ENCODE measurements around the gene CD81.

CD81 gene

DNA sequence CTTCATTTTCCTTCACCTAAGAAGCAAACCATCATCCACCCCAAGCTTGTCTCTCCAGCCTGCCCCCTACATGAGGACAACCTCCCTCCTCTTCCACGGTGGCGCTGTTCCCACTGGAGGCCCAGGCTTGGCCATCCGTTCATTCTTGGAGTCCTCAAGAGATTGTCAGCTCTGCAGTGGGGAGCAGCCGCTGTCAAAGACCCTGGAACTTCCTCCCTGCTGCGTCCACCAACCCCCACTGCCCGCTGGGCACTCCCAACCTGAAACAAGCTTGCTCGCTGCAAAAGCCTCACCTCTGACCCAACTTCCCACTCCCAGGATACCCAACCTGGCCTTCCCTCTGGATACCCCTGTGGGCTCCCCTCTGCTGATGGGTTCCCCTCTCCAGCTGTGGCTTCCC is 10.4 kb upstream of the CD81 start:
- no peak overlapping the region for H3K4me3 ChIP-seq (ENCODE audit: low read depth, low read length)
- TF ChIP-seq, protein P1, sequence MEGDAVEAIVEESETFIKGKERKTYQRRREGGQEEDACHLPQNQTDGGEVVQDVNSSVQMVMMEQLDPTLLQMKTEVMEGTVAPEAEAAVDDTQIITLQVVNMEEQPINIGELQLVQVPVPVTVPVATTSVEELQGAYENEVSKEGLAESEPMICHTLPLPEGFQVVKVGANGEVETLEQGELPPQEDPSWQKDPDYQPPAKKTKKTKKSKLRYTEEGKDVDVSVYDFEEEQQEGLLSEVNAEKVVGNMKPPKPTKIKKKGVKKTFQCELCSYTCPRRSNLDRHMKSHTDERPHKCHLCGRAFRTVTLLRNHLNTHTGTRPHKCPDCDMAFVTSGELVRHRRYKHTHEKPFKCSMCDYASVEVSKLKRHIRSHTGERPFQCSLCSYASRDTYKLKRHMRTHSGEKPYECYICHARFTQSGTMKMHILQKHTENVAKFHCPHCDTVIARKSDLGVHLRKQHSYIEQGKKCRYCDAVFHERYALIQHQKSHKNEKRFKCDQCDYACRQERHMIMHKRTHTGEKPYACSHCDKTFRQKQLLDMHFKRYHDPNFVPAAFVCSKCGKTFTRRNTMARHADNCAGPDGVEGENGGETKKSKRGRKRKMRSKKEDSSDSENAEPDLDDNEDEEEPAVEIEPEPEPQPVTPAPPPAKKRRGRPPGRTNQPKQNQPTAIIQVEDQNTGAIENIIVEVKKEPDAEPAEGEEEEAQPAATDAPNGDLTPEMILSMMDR (IDR thresholded peaks at IDR 0.05; ENCODE audit: low read depth, low read length), result no peak
- TF ChIP-seq, protein P2, sequence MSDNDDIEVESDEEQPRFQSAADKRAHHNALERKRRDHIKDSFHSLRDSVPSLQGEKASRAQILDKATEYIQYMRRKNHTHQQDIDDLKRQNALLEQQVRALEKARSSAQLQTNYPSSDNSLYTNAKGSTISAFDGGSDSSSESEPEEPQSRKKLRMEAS (IDR thresholded peaks at IDR 0.05; ENCODE audit: low read depth, low read length), result no peak
- TF ChIP-seq MYC (IDR thresholded peaks at IDR 0.05; ENCODE audit: low read depth, low read length) (no peak), POLR2A (IDR thresholded peaks at IDR 0.05; ENCODE audit: extremely low read depth, insufficient read length) (no peak)
- DNase-seq (ENCODE audit: low read depth), result no peak

DNA sequence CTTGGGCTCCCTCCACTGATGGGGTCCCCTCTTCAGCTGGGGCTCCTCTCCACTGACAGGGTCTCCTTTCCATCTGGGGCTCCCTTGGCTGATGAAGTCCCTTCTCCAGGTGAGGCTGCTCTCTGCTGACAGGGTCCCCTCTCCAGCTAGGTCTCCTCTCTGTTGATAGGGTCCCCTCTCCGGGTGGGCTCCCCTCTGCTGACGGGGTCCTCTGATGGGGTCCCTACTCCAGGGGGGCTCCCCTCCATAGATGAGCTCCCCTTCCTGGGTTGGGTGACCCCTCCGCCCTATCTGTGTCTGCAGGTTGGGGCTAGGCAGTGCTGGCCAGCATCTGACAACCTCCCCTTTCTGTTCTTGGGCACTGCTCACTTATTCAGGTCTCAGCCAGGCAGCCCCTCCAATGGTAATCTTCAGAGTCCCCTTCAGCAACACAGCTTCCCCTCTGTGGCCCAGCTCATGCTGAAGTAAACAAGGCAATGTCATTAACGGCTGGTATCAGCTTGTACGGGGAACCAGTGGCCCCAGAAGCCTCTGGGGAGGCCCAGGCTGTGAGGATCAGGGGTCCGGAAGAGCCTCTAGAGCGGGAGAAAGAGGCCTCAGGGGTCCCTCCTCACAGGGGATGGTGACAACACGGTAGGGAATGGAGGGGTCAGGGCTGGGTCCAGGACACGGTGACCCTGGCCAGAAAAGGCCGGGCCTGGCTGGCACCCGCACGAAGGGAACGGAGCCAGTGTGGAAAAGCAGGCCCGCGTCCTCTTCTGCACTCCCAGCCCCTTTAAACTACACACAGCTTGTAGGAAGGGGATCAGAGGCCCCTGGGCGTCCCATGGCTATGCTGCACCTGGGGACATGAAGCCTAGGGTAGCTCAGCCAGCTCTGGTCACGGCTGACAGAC is 9.6 kb upstream of the CD81 start:
- TF ChIP-seq MYC (IDR thresholded peaks at IDR 0.05; ENCODE audit: low read depth, low read length) (no peak), POLR2A (IDR thresholded peaks at IDR 0.05; ENCODE audit: extremely low read depth, insufficient read length) (no peak)
- TF ChIP-seq, protein P1 (IDR thresholded peaks at IDR 0.05; ENCODE audit: low read depth, low read length), result no peak
- TF ChIP-seq, protein P2 (IDR thresholded peaks at IDR 0.05; ENCODE audit: low read depth, low read length), result no peak
- H3K4me3 ChIP-seq (ENCODE audit: low read depth, low read length), result no peak overlapping the region
- no peak for DNase-seq (ENCODE audit: low read depth)

DNA sequence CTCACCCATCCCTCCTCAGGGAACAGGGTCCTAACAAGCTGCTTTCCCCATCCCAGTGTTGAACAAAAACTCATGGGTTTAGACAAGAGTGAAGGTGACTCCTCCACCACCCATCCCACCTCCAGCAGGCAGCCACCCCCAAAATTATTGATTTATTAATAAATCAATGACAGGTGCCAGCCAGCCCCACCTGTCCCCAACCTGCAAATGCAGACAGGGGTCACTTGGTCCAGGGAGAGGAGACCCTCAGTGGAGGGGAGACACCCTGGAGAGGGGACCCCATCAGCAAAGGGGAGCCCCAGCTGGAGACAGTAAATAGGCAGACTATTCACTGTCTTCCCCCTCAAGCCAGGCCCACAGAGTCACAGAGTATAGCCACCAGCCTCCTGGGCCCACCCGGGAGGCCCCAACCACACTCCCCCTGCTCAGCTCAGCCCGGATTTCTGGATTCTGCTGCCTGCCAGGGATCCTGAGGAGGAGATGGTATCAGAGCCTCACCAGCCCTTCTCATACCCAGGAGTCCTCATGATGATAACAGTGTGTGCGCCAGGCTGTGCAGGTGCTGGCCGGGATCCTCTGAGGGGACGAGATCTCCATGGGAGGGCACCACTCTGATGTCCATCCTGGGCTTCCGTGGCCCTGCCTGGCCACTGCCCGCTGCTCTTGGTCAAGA is 8.8 kb upstream of the CD81 start:
- no peak overlapping the region for H3K4me3 ChIP-seq (ENCODE audit: low read depth, low read length)
- DNase-seq (ENCODE audit: low read depth), result no peak
- TF ChIP-seq POLR2A (IDR thresholded peaks at IDR 0.05; ENCODE audit: extremely low read depth, insufficient read length), result no peak

DNA sequence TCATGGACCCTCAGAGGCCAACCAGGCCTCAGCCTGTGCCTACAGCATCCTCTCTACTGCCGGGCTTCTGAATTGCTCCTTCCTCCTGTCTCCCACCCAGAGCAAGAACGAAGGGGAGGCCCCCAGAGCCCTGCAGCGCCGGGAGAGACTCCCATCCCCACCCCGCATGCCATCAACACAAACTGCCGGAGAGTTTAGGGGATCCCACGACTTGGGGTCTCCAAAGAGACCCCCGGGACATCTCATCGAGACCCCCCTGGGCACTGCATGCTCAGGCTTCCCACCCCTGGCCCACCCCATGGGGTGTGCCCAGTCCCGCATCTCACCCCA is 8.3 kb upstream of the CD81 start:
- TF ChIP-seq, protein P2 (IDR thresholded peaks at IDR 0.05; ENCODE audit: low read depth, low read length), result no peak
- TF ChIP-seq MYC (IDR thresholded peaks at IDR 0.05; ENCODE audit: low read depth, low read length) (no peak), POLR2A (IDR thresholded peaks at IDR 0.05; ENCODE audit: extremely low read depth, insufficient read length) (no peak)
- TF ChIP-seq, protein P1 (IDR thresholded peaks at IDR 0.05; ENCODE audit: low read depth, low read length), result no peak
- no peak overlapping the region for H3K4me3 ChIP-seq (ENCODE audit: low read depth, low read length)
- no peak for DNase-seq (ENCODE audit: low read depth)

DNA sequence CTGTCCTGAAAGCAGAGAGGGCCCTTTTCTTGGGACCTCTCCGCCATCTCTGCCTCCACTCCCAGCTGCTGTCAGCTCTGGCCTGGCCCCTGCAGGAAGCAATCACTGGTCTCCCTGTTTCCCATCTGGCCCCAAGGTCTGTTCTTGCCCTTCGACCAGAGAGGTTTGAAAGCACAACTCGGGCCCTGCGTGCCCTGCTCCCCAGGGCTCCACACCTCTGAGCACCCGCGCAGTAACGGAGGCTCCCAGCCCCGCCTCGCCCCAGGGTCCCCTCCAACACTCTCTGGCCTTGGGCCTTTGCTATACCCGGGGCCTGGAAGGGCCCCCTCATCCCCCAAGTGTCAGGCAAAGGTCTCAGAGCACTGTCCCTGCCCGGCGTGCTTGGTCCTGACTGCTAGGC is 7.8 kb upstream of the CD81 start:
- TF ChIP-seq, protein P2 (IDR thresholded peaks at IDR 0.05; ENCODE audit: low read depth, low read length), result no peak
- TF ChIP-seq MYC (IDR thresholded peaks at IDR 0.05; ENCODE audit: low read depth, low read length) (no peak), POLR2A (IDR thresholded peaks at IDR 0.05; ENCODE audit: extremely low read depth, insufficient read length) (no peak)
- TF ChIP-seq, protein P1 (IDR thresholded peaks at IDR 0.05; ENCODE audit: low read depth, low read length), result no peak
- H3K4me3 ChIP-seq (ENCODE audit: low read depth, low read length), result no peak overlapping the region
- no peak for DNase-seq (ENCODE audit: low read depth)

DNA sequence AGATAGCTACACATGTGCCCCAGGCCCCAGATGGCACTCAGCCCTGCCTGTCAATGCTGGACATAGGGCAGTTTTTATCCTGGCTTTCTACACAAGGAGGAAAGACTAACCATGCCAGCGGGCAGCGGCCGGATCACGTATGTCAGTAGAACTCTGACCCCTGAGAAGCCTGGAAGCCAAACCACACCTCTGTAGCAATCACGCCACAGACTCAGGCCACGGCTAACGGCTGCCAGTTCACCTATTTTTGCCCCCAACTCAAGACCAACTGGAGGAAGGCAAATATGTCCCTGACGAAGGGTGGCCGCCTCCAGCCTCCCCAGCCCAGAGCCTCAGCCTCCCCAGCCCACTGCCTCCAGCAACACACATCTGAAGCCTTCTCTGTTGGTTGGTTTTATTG is 7.2 kb upstream of the CD81 start:
- TF ChIP-seq POLR2A (IDR thresholded peaks at IDR 0.05; ENCODE audit: extremely low read depth, insufficient read length) (no peak), MYC (IDR thresholded peaks at IDR 0.05; ENCODE audit: low read depth, low read length) (no peak)
- TF ChIP-seq, protein P1 (IDR thresholded peaks at IDR 0.05; ENCODE audit: low read depth, low read length), result no peak
- TF ChIP-seq, protein P2 (IDR thresholded peaks at IDR 0.05; ENCODE audit: low read depth, low read length), result no peak
- no peak for DNase-seq (ENCODE audit: low read depth)
- H3K4me3 ChIP-seq (ENCODE audit: low read depth, low read length), result no peak overlapping the region
